ENCODE measurements around the gene GPANK1. TPM values are rescaled to one million over a fixed set of nuclear protein-coding genes. Genes with fewer than 3 reads are reported as not detected.
A peak's percentile ranks its signal among the peaks of the same experiment; 100 is the strongest.

Gene GPANK1
- total RNA-seq, 2 donors from 2014 or later: 14.7 to 20.0 TPM

DNA sequence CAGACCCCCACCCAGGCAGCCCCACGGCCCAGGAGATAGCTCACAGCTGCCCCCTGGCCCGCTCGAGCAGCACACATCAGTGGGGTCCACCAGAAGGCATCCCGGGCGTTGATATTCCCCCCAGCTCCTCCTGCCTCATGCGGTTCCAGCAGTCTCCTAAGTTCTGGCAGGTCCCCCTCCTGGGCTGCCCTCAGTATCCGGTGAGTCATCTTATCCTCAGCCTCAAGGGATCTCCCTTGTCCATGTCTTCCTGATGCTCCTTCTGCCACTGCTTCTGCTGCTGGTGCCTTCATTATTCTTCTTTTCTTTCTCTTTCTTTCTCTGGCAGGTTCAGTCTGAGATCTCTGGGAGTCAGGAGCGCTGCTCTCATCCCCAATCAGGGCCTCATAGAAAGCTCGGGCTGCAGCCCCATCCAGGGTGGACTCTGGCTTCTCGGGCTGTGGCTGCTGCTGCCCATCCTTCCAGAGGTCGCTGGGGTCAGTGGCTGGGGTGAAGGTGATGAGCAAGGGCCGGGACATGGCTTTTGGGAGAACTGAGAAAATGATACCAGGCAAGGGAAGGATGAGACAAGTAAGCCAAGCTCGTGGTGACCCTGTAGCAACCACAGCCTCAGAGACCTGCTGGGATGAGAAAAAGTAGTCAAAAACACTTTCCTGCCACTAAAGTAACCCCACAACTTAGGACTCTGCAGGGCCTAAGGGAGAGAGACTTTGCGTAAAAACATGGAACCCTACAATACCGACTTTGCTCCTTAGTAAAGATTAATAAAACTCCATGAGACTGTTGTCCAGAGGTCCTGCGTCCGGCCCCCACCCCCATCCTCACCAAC, 622 bp downstream of the GPANK1 start:
- H3K36me3 ChIP-seq: peaks cover 33% of the 10 kb centered on the region
- DNase-seq (ENCODE audit: low spot score): peak; percentile 80

DNA sequence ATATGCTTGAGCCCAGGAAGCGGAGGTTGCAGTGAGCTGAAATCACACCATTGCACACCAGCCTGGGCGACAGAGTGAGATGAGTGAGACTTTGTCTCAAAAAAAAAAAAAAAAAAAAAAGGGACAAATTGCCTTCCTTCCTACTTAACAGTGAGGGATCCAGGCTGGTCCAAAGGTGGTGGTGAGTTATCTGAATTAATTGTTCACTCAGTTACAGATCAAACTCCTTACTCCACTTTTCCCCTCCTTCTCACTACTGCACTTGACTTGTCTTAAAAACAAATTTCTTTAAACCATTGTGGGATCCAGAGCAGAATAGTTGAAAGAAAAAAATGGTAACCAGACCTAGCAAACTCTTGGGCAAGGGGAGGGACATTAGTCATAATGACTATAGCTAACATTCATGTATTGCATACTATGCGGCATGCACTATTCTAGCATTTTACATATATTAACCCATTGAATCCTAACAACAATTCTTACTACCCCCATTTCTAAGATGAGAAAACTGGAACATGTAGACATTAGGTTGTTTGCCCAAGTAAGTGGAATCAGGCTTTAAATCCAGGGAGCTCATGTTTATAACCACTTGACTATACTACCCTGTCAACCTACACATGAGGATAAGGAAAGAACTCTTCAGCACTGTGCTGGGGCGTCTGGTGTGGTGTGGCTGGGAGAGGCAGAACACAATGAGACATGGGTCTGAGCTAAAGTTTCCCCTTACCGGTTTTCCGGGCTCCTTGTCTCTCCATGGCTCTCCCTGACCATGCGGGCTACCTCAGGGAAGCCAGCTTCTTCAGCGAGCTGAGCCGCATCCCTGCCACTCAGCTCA, 1.5 kb downstream of the GPANK1 start:
- Histone ChIP-seq H3K4me1 (peaks cover 0 to 66% of the 10 kb centered on the region in 2 donors), H3K27me3 (no peaks in the 10 kb centered on the region), H3K27ac (peak overlapping the region; percentile 89 to 97), H3K4me3 (peak overlapping the region; percentile 84 to 92), H3K9me3 (no peaks in the 10 kb centered on the region), H3K36me3 (peaks cover 24% of the 10 kb centered on the region)
- no peak for DNase-seq (ENCODE audit: low spot score)
- TF ChIP-seq, protein P1, sequence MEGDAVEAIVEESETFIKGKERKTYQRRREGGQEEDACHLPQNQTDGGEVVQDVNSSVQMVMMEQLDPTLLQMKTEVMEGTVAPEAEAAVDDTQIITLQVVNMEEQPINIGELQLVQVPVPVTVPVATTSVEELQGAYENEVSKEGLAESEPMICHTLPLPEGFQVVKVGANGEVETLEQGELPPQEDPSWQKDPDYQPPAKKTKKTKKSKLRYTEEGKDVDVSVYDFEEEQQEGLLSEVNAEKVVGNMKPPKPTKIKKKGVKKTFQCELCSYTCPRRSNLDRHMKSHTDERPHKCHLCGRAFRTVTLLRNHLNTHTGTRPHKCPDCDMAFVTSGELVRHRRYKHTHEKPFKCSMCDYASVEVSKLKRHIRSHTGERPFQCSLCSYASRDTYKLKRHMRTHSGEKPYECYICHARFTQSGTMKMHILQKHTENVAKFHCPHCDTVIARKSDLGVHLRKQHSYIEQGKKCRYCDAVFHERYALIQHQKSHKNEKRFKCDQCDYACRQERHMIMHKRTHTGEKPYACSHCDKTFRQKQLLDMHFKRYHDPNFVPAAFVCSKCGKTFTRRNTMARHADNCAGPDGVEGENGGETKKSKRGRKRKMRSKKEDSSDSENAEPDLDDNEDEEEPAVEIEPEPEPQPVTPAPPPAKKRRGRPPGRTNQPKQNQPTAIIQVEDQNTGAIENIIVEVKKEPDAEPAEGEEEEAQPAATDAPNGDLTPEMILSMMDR (IDR thresholded peaks at IDR 0.05): no peak

More for the DNA sequence above, 622 bp downstream of the GPANK1 start:
- TF ChIP-seq, protein P1 (IDR thresholded peaks at IDR 0.05): no peak
- peak overlapping the region; percentile 84 to 92 for H3K4me3 ChIP-seq
- H3K27ac ChIP-seq: peak overlapping the region; percentile 89 to 97
- H3K4me1 ChIP-seq: peaks cover 0 to 58% of the 10 kb centered on the region in 2 donors
- H3K9me3 ChIP-seq: no peaks in the 10 kb centered on the region
- no peaks in the 10 kb centered on the region for H3K27me3 ChIP-seq

DNA sequence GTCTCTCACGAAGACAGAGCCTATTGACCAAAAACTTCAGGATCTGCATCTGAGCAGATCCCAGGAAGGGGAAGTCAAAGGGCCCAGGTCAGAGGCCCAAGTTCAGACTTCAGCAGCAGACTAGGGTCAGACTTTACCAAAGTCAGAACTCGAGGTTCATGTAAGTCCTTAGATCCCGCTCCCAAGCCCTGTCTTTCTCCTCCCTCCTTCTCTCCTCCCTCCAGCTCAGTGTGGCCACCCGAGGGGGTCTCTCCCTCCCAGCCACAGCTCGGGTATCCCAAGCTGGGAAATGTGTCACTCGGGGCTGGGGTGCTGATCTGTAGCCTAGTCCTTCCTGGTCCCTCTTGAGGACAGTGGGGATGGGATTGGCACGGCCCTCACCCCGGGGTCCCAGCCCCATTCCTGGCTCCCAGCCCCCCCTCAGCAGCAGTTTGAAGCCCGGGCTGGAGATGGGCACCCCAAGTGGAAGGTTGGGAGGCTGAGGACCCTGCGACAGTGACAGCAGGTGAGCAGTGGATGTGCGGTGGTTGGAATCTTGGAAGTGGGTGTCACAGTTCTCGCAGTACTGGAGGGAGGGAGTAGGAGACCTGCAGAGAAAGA, 2.6 kb downstream of the GPANK1 start:
- Histone ChIP-seq H3K27ac (no peak overlapping the region), H3K36me3 (peaks cover 26% of the 10 kb centered on the region), H3K9me3 (no peaks in the 10 kb centered on the region), H3K4me1 (peaks cover 0 to 65% of the 10 kb centered on the region in 2 donors), H3K4me3 (no peak overlapping the region), H3K27me3 (no peaks in the 10 kb centered on the region)
- TF ChIP-seq, protein P1 (IDR thresholded peaks at IDR 0.05): no peak
- no peak for DNase-seq (ENCODE audit: low spot score)

DNA sequence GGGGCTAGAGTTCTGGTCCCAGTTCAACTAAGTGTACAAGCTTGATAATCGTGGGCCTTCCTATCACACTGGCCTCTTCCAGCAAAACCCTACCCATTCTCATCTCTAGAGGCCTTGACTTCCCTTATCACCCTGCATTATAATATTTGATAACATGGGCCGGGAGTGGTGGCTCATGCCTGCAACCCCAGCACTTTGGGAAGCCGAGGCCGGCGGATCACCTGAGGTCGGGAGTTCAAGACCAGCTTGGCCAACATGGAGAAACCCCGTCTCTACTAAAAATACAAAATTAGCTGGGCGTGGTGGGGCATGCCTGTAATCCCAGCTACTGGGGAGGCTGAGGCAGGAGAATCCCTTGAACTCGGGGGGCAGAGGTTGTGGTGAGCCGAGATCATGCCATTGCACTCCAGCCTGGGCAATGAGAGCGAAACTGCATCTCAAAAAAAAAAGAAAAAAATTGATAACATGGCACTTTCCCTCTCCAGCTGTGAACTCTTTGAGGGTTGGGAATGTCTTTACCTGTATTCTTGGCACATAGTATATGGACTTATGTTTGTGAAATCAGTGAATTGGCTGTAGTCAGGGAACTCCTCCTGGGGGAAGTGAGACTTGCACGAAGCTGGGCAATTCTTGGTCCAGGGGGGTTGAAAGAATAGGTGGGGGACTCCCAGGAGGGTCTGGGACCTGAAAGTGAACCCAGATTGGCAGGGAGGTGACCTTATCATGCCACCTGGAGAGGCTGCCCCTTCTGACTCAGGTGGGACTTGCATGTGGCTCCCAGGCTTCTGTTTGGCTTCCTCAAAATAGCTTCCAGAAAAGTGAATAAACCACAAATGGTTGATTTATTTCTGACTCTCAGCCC, 3.3 kb downstream of the GPANK1 start:
- Histone ChIP-seq H3K27ac (peak overlapping the region; percentile 81 to 89), H3K4me3 (peak overlapping the region in 1 of 2 donors; percentile 83), H3K9me3 (no peaks in the 10 kb centered on the region), H3K4me1 (peaks cover 0 to 58% of the 10 kb centered on the region in 2 donors), H3K36me3 (peaks cover 21% of the 10 kb centered on the region), H3K27me3 (no peaks in the 10 kb centered on the region)
- no peak for DNase-seq (ENCODE audit: low spot score)
- TF ChIP-seq, protein P1 (IDR thresholded peaks at IDR 0.05): no peak

Data from right atrium auricular region (tissue), 2 donors.